GM12875 (cell line): ENCODE measurements around the gene KIAA0232.

Source experiments
- H3K4me3 ChIP-seq: one replicate; pipeline ENCODE4 v1.5.1; 2011; ENCODE audit warnings: low read depth, low read length, control low read depth
- CTCF ChIP-seq: IDR thresholded peaks from 2 replicates; pipeline ENCODE4 v1.5.1; 2011; ENCODE audit warnings: low read depth, mild to moderate bottlenecking, control low read depth, inconsistent platforms, low read length, moderate library complexity, borderline replicate concordance; ENCODE audit not compliant: insufficient read depth

Gene KIAA0232

GRCh38 chr4:6891436-6892170, 109.1 kb downstream of the KIAA0232 start:
- no peak for TF ChIP-seq CTCF

GRCh38 chr4:6892190-6892908, 109.8 kb downstream of the KIAA0232 start:
- TF ChIP-seq CTCF: peak; percentile 15; the same call in 1 of the 2 replicates
- no peak overlapping the region for H3K4me3 ChIP-seq

More at GRCh38 chr4:6891436-6892170, 109.1 kb downstream of the KIAA0232 start:
- H3K4me3 ChIP-seq: no peak overlapping the region

- no peak overlapping the region for H3K4me3 ChIP-seq
- TF ChIP-seq CTCF: no peak
These were observed 110.3 kb downstream of the KIAA0232 start for GRCh38 chr4:6892909-6893202.

- TF ChIP-seq CTCF: no peak
- no peak overlapping the region for H3K4me3 ChIP-seq
These were observed 111.0 kb downstream of the KIAA0232 start for GRCh38 chr4:6893449-6894085.

- H3K4me3 ChIP-seq: no peak overlapping the region
- no peak for TF ChIP-seq CTCF
These were observed 111.6 kb downstream of the KIAA0232 start for GRCh38 chr4:6894086-6894478.

- TF ChIP-seq CTCF: no peak
- H3K4me3 ChIP-seq: no peak overlapping the region
These were observed 112.3 kb downstream of the KIAA0232 start for GRCh38 chr4:6894528-6895498.
